Prostate gland (tissue), 2 donors: ENCODE data around the gene SLC35D3. TPM values are rescaled to one million over a fixed set of nuclear protein-coding genes. Genes with fewer than 3 reads are reported as not detected.
"Not testable (repeated sequence)": the region's sequence is repeated elsewhere in the genome, so short reads cannot be mapped to it uniquely, and the experiment has no call there.

Experiments used
- DNase-seq: peaks from one replicate; pipeline ENCODE4 v3.0.0-alpha.2; 2019; ENCODE audit warnings: low spot score
- H3K27ac ChIP-seq, 2 donors: fragments of 200-600 bp; sonication (generic); 2 replicates each; pipeline ENCODE4 v1.5.1; 2017 to 2019
- H3K27me3 ChIP-seq: fragments of 200-600 bp; sonication (generic); replicated peaks from 2 replicates; pipeline ENCODE4 v1.5.1; 2019; ENCODE audit not compliant: insufficient read depth
- H3K36me3 ChIP-seq, 2 donors: fragments of 200-600 bp; sonication (generic); 1 replicate in 1 of 2; 2 replicates in 1 of 2; pipeline versions ENCODE4 v1.5.1 to v1.8.1; 2017 to 2019
- H3K4me1 ChIP-seq: fragments of 200-600 bp; sonication (generic); replicated peaks from 2 replicates; pipeline ENCODE4 v1.5.1; 2019
- H3K4me3 ChIP-seq, 2 donors: fragments of 200-600 bp; sonication (generic); 2 replicates each; pipeline ENCODE4 v1.5.1; 2017 to 2019
- H3K9me3 ChIP-seq: fragments of 200-600 bp; sonication (generic); 2 replicates; pipeline ENCODE4 v1.5.1; 2017
- POLR2A ChIP-seq: fragments of 450-650 bp; IDR thresholded peaks from one replicate; pipeline ENCODE4 v1.6.1; 2016; ENCODE audit warnings: antibody characterized with exemption, mild to moderate bottlenecking
- POLR2AphosphoS5 ChIP-seq: sonication (generic); formaldehyde crosslinking; IDR thresholded peaks from one replicate; pipeline ENCODE4 v1.6.1; 2017; ENCODE audit warnings: antibody characterized with exemption
- WGBS: methylation state at CpG from one replicate; pipeline ENCODE4 v1.1.5; 2018; 5-methylcytosine and 5-hydroxymethylcytosine counted together
- intact Hi-C: fragments of 100-400 bp; cut with DNase I; formaldehyde crosslinking; loops from one replicate; pipeline ENCODE4 v1.14.2; 2022
- total RNA-seq, 2 donors: library from RNA; depleted of rRNA; stranded (reverse); fragments of >200 nt; gene quantifications; one replicate each; pipeline ENCODE4 v1.1.0, GENCODE V29; 2016
- TF ChIP-seq, protein P1 (sequence below), 4 experiments: fragments of 200-600 bp in 2 of 4; fragments of 450-650 bp in 2 of 4; sonication (generic) in 2 of 4; IDR thresholded peaks; 1 replicate in 3 of 4; 2 replicates in 1 of 4; pipeline ENCODE4 v1.5.1; 2016 to 2019; ENCODE audit warnings: antibody characterized with exemption in 4 of 4, mild to moderate bottlenecking in 2 of 4, moderate library complexity in 2 of 4

SLC35D3 gene, protein sequence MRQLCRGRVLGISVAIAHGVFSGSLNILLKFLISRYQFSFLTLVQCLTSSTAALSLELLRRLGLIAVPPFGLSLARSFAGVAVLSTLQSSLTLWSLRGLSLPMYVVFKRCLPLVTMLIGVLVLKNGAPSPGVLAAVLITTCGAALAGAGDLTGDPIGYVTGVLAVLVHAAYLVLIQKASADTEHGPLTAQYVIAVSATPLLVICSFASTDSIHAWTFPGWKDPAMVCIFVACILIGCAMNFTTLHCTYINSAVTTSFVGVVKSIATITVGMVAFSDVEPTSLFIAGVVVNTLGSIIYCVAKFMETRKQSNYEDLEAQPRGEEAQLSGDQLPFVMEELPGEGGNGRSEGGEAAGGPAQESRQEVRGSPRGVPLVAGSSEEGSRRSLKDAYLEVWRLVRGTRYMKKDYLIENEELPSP
- under 1 TPM in 1 of 2 donors, not detected in 1; 0.23 TPM for total RNA-seq

GRCh38 chr6:136921936-136922684 lies at the start of gene SLC35D3:
Gene SLC35D3, plus strand, starts transcription at chr6:136922301. Its CDS starts 128 bp downstream, at chr6:136922429.
- TF ChIP-seq, protein P1, sequence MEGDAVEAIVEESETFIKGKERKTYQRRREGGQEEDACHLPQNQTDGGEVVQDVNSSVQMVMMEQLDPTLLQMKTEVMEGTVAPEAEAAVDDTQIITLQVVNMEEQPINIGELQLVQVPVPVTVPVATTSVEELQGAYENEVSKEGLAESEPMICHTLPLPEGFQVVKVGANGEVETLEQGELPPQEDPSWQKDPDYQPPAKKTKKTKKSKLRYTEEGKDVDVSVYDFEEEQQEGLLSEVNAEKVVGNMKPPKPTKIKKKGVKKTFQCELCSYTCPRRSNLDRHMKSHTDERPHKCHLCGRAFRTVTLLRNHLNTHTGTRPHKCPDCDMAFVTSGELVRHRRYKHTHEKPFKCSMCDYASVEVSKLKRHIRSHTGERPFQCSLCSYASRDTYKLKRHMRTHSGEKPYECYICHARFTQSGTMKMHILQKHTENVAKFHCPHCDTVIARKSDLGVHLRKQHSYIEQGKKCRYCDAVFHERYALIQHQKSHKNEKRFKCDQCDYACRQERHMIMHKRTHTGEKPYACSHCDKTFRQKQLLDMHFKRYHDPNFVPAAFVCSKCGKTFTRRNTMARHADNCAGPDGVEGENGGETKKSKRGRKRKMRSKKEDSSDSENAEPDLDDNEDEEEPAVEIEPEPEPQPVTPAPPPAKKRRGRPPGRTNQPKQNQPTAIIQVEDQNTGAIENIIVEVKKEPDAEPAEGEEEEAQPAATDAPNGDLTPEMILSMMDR (IDR thresholded peaks at IDR 0.05) = no peak
- TF ChIP-seq POLR2AphosphoS5 = no peak
- Histone ChIP-seq H3K27me3 (peaks cover 16% of the 10 kb centered on the region), H3K4me3 (peak within 1 kb of the TSS; percentile 27 to 35), H3K27ac (no peak within 1 kb of the TSS), H3K36me3 (no peaks in the 10 kb centered on the region), H3K9me3 (no peaks in the 10 kb centered on the region), H3K4me1 (peaks cover 11% of the 10 kb centered on the region)
- intact Hi-C loops = no loop called here
- no peak for DNase-seq
- under 1% methylated on average over 62 of the region's 86 CpGs for WGBS

DNA sequence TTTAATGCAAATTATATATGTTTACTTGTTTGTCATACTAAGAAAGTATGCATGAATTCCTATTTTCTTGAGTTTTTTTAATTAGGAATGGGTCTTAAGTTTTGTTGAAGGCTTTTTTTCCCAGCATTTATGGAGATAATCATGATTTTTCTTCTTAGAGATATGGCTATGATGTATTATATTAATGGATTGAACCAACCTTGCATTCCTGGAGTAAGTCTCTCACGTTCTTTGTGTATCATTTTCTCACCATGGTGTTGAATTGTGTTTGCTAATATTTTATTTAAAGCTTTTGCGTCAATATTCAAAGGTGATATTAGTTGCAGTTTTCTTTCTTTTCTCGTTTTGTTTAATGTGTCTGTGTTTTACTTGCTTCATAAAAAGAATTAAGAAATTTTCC lies 48.4 kb upstream of the SLC35D3 start:
- Histone ChIP-seq H3K4me1 (no peaks in the 10 kb centered on the region), H3K27ac (no peak overlapping the region), H3K4me3 (no peak overlapping the region), H3K36me3 (no peaks in the 10 kb centered on the region), H3K27me3 (no peaks in the 10 kb centered on the region), H3K9me3 (no peaks in the 10 kb centered on the region)
- intact Hi-C loops = no loop called here
- no peak for DNase-seq
- TF ChIP-seq POLR2A (no peak), POLR2AphosphoS5 (no peak)
- TF ChIP-seq, protein P1 (IDR thresholded peaks at IDR 0.05) = no peak
- WGBS = 95% methylated on average over 3 of the region's 3 CpGs

- H3K36me3 ChIP-seq, H3K4me1 ChIP-seq, intact Hi-C loops, H3K9me3 ChIP-seq, H3K27ac ChIP-seq, H3K4me3 ChIP-seq, H3K27me3 ChIP-seq, DNase-seq: not testable (repeated sequence)
- 95% methylated on average over 4 of the region's 4 CpGs for WGBS
Measured at GRCh38 chr6:136876469-136876868, 45.6 kb upstream of the SLC35D3 start.

- WGBS = 89% methylated on average over 4 of the region's 4 CpGs
- H3K4me3 ChIP-seq = no peak overlapping the region
- no peaks in the 10 kb centered on the region for H3K9me3 ChIP-seq
- intact Hi-C loops = loop anchor here (2.0 kb wide), 1 partner anchor 16 kb away; no protein-coding TSS in a partner anchor
- no peak for TF ChIP-seq POLR2AphosphoS5
- no peaks in the 10 kb centered on the region for H3K36me3 ChIP-seq
- H3K4me1 ChIP-seq = no peaks in the 10 kb centered on the region
- H3K27me3 ChIP-seq = no peaks in the 10 kb centered on the region
- no peak overlapping the region for H3K27ac ChIP-seq
- no peak for DNase-seq
Measured at GRCh38 chr6:136880748-136881460, 41.2 kb upstream of the SLC35D3 start.

- H3K27ac ChIP-seq = no peak overlapping the region
- WGBS = 90% methylated on average over 3 of the region's 3 CpGs
- no peak for TF ChIP-seq POLR2A
- no peak for TF ChIP-seq POLR2AphosphoS5
- TF ChIP-seq, protein P1 (IDR thresholded peaks at IDR 0.05) = no peak
Measured at GRCh38 chr6:136886091-136886490, 36.0 kb upstream of the SLC35D3 start.

More at GRCh38 chr6:136886091-136886490, 36.0 kb upstream of the SLC35D3 start:
- Histone ChIP-seq H3K4me3 (no peak overlapping the region), H3K36me3 (no peaks in the 10 kb centered on the region), H3K27me3 (no peaks in the 10 kb centered on the region), H3K9me3 (no peaks in the 10 kb centered on the region), H3K4me1 (no peaks in the 10 kb centered on the region)
- intact Hi-C loops = no loop called here
- DNase-seq = no peak
